PFSK-1 (cell line): ENCODE measurements around the gene FADS3.

Source experiments
- POLR2AphosphoS5 ChIP-seq: IDR thresholded peaks from 2 replicates; pipeline ENCODE4 v1.6.1; 2012; ENCODE audit warnings: low read depth, mild to moderate bottlenecking, control low read depth, low read length, moderate library complexity
- TAF1 ChIP-seq: IDR thresholded peaks from 2 replicates; pipeline ENCODE4 v1.6.1; 2012; ENCODE audit warnings: low read length, control low read depth, borderline replicate concordance; ENCODE audit not compliant: insufficient read depth
- TF ChIP-seq, protein P1 (sequence below), 2 experiments: IDR thresholded peaks; 2 replicates each; pipeline versions ENCODE4 v1.6.1 to v1.8.0; 2011 to 2012; ENCODE audit warnings: low read depth in 2 of 2, low read length in 2 of 2, control low read depth in 1 of 2, inconsistent platforms in 1 of 2, mild to moderate bottlenecking in 1 of 2, moderate library complexity in 1 of 2; ENCODE audit not compliant: insufficient read depth in 1 of 2

DNA sequence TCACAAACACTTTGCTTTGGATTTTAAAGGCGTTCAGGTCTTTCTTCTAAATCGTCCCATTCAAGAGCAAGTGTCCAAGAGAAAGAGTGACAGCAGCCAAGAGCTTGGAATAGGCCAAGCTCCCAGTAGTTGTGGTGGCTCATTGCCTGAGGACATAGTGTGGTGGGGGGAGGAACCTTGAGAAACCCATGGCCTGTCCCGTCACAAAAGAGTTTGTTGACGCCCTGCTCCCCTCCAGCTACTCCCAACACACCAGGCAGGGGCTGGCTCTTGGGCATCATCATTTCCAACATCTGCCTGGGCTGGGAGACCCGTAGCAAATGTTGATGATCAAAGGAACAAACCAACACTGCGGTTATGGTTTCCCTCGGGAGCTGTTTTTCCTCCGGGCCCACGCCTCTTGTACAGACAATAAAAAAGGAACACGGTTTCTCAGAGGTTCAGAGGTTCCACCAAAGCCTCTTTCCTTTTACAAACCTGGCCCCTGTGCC is 20.8 kb downstream of the FADS3 start:
- TF ChIP-seq, protein P1, sequence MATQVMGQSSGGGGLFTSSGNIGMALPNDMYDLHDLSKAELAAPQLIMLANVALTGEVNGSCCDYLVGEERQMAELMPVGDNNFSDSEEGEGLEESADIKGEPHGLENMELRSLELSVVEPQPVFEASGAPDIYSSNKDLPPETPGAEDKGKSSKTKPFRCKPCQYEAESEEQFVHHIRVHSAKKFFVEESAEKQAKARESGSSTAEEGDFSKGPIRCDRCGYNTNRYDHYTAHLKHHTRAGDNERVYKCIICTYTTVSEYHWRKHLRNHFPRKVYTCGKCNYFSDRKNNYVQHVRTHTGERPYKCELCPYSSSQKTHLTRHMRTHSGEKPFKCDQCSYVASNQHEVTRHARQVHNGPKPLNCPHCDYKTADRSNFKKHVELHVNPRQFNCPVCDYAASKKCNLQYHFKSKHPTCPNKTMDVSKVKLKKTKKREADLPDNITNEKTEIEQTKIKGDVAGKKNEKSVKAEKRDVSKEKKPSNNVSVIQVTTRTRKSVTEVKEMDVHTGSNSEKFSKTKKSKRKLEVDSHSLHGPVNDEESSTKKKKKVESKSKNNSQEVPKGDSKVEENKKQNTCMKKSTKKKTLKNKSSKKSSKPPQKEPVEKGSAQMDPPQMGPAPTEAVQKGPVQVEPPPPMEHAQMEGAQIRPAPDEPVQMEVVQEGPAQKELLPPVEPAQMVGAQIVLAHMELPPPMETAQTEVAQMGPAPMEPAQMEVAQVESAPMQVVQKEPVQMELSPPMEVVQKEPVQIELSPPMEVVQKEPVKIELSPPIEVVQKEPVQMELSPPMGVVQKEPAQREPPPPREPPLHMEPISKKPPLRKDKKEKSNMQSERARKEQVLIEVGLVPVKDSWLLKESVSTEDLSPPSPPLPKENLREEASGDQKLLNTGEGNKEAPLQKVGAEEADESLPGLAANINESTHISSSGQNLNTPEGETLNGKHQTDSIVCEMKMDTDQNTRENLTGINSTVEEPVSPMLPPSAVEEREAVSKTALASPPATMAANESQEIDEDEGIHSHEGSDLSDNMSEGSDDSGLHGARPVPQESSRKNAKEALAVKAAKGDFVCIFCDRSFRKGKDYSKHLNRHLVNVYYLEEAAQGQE (IDR thresholded peaks at IDR 0.05; ENCODE audit: insufficient read depth in 1 of 2, low read depth in 2 of 2, low read length in 2 of 2): no peak
- TF ChIP-seq TAF1: no peak
- TF ChIP-seq POLR2AphosphoS5: no peak
